GF-D8 (cell line): ENCODE measurements around the gene POLR1A.

Source experiments
- DNase-seq: peaks from one replicate; lab custom pipeline; 2025; lab: John Stamatoyannopoulos, UW

Gene POLR1A

DNA sequence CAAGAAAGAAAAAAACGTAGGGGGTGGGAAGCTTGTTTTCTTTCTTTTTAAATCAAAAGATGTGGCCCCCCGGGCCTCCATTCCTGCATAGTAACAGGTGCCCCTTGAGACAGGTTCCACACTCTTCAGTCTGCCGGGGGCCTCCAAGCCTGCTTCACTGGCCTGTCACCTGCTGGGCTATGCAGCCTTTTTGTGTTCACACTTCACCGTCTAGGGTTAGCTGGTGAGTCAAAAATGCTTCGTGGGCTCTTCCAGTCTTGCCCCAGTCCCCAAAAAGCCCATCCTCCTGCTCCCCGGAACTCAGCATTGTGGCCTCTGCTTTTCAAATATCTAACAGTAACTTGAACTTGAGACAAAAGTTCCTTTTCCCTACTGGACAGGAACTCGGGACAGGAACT, 67.9 kb downstream of the POLR1A start:
- DNase-seq = no peak

- DNase-seq = peak; percentile 29
These were observed 68.4 kb downstream of the POLR1A start for GRCh38 chr2:86037141-86037794.

GRCh38 chr2:86036669-86037138, 69.0 kb downstream of the POLR1A start:
- DNase-seq = no peak

DNA sequence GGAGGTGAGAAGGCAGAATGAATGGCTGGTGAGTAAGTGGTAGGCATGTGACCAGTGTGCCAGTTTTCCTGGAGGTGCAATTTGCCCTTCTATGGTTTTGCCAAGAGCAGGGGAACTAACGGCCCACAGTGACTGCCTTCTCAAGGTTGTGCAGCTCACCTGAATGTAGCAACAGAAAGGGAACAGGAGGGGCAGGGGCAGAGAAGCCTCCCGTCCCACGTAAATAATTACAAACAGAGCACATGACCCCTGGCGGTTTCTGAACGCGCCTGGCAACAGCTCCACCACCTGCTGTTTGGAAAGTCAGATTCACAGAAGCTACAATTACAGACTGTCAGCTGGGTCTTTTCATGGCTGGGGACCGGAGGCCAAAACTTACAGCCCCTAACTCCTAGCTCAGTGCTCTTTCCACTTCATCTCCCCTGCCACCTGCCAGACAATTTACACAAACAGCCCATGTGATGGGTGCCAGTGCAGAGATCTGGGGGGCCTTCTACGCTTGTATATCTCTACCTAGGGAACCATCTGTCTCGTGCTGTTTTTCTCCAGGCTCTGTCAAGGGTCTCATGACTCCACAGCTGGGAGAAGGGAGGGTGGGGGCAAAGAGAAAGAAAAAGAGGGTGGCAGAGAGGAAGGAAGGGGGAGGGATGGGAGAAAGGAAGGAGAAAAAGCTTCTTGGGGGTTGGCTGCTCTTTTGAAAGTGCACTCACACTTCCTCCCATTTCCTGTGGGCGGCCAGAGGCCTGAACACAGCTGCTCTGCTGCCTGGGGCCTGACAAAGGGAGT, 69.6 kb downstream of the POLR1A start:
- peak; percentile 93 for DNase-seq

GRCh38 chr2:86035376-86035882, 70.3 kb downstream of the POLR1A start:
- DNase-seq = no peak

DNA sequence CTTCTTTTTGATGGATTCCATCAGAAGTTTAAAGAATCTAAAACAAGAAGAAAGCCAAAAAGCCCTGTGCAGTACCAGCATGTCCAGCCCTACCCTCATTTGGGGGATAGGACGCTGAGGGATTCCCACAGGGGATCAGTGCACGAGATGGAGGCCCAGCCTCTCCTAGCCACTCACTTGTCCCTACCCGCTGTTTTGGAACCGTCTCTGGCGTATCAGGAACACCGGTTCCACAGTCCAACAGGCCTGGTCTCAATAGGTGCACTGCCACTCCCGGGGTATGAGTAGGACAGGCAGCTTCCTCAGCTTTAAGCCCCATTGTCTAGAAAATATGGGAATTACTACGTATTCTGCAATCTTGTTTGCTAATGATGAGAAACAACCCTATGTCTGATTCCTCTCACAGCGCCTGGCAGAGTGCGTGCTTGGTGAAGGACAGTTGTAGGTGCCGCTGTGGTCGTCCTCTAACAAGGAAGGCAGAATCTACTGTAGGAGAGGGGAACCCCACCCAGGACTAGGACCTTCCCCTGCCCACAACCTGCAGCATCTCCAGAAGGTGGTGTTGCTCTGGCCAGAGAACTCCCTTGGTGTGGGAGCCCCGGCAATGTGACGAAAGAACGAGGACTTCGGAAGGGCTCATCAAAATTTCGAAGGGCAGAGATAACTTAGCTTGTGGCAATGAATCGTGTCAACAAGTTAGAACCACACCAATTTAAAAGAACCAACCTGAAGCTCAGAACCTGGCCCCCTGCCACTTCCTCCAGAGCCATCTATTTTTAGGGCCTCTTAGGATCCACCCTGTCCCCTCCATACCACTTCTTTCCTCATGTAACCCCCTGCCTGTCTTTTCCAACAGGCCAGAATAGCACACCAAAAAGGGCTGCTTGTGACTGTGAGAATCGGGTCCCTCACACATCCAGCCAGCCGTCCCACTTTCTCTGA, 71.7 kb downstream of the POLR1A start:
- no peak for DNase-seq

GRCh38 chr2:86032861-86033595, 72.7 kb downstream of the POLR1A start:
- DNase-seq = no peak

DNA sequence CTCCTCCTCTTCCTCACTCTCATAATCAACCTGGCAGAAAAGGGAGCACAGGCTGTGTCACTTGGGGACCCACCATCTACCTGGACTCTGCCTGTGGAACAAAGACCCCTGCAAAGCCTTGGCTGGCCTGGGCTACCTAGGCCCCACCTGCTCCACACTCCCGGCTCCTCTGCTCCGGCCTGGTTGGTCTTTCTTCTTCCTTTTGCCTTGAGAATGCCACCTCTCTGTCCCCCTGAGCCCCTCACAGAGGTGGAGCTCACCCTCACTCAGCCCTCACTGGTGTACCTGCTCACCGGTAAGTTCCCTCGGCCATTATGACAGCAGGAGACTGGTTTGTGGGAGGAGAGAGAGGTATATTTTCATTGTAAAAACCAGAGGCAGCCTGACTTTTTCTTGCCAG, 74.1 kb downstream of the POLR1A start:
- no peak for DNase-seq

GRCh38 chr2:86031151-86031550, 74.5 kb downstream of the POLR1A start:
- DNase-seq = no peak

GRCh38 chr2:86029873-86030272, 75.8 kb downstream of the POLR1A start:
- DNase-seq = no peak

- DNase-seq = no peak
These were observed 76.8 kb downstream of the POLR1A start for GRCh38 chr2:86028766-86029381.

DNA sequence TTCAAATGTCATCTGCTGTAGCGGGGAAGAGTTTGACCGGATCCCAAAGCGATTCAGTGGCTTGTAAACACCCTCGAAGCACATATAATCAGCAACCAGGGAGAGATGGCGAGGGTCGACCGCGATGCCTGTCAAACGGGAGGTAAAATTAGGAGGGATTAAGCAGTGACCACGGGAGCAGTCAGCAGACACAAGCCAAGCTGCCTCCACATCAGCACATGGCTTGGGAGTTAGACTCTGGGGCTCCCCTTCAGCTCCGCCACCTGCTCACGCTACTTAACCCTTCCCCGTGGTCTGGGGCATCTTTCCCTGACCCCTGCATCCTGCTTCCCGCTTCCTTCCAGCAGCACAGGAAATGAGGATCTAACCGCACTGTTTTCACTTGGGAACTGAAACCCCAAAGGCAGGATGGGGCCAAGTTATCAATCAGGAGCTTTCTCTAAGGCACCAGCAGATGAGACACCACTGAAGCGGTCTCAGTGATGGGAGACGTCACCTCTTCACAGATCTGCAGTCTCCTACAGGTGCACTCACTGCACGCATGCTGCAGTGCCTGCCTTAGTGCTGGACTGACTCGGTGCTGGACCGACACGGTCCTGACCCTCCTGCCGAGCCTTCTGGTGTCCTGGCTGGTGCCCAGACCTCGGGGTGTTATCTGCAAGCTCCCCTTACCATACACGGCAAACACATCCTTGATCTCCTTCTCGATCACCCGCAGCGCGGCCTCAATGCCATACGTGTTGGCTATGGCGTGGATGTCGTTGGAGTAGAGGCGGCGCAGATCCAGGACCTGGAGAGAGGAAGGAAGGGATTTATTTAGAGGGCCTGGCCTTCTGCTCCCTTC, 77.5 kb downstream of the POLR1A start:
- no peak for DNase-seq

DNA sequence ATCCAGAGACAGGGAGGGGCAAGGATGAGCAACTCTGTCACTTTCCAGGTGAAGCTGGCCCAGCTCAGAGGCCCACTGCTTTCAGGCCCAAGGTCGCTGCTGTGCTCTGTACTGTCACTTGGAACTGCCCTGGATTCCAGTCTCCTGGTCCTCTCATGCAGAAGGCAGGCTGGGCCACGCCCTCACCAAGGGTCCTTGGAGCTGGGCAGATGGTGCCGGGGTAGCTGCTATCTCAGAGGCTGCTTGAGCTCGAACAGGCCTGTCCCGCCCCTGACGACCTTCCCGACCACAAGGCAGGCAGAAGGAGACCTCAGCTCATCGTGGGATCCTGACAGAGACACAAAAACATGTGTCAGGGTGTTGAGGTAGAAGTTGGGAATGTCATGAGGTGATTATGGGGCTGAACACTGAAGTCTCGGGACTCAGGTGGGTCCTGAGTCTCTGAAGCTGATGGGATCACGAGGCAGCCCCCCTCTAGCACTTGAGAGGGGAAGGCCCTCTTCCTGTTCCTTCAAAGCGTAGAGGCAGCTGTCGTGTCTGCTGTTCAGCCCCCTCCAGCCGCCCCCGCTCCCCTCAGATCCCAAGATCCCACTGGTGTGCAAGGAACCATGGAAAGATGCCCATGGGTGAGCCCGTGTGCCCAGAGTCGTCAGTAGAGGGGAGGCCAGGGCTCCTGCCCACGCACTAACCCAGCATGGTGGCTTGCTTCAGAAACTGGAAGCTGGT, 78.3 kb downstream of the POLR1A start:
- no peak for DNase-seq

DNA sequence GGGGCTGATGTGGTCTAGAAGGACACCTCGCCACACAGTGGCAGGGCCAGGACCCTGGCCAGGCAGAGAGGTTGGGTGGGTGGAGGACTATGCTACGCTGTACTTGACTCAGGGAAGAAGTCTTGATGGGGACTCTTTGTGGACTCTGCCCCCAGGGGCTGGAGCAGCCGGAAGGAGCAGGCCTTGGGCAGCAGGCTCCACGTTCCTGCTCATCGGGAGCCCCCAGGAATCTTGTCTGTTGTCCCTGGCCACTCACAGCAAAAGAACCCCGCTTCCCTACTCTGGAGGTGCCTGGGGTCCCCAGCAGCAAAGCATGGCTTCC, 79.0 kb downstream of the POLR1A start:
- DNase-seq = no peak

DNA sequence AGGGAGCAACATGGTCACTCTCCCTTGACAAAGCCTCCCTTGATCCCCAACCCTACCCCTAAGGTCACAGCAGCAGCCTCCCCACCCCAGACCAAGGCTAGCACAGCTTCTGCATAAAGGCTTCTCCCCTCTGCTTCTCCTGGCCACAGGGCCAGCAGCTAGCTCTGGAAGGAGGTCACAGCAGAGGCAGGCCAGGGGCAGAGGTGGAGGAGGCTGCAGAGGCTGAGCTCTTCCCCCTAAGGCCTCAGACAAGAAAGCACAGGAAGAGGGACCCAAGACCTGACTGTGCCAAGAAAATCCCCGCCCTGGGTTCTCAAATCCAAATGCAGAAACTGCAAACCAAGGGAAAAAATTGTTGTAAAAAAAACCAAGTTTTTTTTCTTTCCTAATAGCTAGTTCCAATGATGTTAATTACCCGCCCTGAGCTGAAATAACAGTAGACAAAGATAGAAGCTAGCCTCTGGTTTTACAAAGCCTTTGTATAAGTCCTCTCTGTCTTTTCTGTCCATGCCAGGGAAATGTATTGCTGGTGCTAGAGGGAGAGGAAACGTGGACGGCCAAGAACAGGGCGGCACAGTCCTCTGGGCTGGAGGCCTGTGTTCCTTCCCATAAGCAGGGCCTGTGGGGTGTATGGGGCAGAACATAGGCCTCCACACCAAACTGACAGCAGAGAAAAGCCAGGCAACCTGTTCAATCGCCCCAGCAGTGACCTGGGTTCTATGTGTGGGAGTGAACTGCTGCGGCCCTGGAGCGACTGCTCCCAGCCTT, 79.5 kb downstream of the POLR1A start:
- DNase-seq = no peak

- no peak for DNase-seq
These were observed 80.4 kb downstream of the POLR1A start for GRCh38 chr2:86025229-86025820.

- DNase-seq = no peak
These were observed 82.3 kb downstream of the POLR1A start for GRCh38 chr2:86023366-86023712.

DNA sequence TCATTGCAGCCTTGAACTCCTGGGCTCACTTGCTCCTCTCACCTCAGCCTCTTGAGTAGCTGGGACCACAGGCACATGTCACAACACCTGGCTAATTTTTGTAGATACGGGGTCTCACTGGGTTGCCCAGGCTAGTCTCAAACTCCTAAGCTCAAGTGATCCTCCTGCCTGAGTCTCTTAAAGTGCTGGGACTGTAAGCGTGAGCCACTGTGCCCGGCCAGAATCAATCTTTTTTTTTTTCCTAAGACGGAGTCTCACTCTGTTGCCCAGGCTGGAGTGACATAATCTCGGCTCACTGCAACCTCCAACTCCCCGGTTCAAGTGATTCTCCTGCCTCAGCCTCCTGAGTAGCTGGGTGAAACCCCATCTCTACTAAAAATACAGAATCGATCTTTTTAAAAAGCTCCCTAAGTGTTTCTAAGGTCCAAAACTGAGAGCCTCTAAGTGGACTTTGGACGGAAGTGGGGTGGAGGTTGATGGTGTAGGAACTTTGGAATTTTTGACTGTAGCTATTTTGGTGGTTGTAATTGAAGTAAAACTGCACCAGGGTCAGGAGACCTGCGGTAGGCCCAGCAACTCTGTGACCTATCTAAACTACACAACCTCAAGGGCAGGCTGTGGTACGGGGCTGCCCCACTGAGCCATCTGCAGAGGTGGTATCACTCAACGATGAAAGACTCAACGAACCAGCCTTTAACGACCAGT, 82.9 kb downstream of the POLR1A start:
- no peak for DNase-seq
